GM19023 (cell line): Measurements from ENCODE around the gene LAMC2.

Source experiments
- ATAC-seq: cut with Tn5 transposase; IDR thresholded peaks from one replicate; pipeline ENCODE4 v1.9.1; 2021; ENCODE audit warnings: mild to moderate bottlenecking, moderate library complexity; ENCODE audit not compliant: unreplicated experiment

Gene LAMC2

DNA sequence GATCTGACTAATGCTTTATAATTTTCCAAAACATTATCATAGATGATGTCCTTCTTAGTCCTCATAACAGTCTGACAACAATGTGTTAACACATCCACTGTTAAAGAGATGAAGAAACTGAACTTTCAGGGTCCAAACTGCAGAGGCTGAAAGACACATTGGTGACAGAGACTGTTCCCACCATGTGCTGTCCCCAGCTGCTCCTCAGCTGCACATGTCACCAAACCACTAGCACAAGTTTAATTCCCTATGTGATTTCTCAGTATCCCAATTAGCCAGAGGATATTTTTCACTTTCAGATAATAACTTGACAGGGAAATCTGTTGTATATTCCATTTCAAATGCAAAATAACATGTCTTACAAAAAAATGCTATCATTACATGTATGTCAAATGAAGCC lies 24.6 kb downstream of the LAMC2 start:
- ATAC-seq, result no peak

DNA sequence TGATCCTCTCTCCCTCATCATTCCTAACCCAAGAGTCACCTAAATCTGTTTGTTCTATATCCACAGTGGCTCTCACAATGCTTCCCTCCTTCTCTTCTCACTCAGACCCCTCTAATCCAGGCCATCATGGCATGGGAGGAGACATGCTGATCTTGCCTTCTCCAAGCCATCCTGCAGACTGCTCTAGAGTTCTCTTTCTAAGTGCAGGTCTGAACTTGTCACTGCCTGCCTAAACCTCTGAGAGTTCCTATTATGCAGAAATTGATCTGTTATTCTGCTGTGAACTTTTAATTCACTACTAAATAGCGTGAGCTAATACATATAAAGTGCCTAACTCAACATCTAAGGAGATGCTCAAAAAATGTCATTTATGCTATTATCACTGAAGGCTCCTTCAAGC lies 26.8 kb downstream of the LAMC2 start:
- ATAC-seq, result no peak

DNA sequence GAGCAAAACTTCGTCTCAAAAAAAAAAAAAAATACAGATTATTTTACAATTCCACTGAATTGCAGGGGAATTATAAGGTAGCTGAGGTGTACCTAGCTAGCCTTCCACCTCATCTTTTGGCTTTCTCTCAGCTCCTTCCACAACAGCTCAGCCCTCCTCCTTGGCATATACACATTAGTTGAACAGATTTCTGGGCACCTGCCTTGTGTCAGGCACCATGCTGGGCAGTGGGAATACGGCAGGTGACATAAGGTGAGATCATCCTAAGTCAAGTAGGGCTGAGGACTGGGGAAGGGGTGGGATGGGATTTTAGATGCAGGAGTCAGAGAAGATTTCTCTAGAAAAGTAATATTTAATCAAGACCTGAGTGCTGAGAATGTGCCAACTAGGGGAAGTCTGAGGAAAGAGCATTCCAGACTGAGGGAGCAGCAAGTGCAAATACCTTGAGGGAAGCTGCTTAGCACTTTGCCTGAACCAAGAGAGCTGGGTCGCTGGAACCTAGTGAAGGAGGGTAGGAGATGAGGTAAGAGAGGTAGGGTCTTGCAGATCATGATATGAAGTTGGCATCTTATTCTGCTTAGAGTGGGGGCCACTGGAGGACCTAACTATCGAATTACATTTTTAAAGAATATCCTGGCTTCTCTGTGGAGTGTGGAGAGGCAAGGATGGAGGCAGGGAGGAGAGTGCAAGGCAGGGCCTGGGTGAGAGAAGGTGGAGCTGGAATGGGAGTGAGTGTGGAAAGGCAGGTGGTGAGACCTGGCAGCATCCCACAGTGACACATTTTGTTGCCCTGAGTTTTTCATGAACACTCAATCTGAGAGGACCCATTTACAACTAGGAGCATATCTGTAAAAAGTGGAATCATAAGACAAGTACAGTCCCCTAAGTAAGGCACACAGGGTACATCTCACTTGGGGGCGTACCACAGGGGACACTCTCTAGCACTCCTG lies 28.2 kb downstream of the LAMC2 start:
- no peak for ATAC-seq

DNA sequence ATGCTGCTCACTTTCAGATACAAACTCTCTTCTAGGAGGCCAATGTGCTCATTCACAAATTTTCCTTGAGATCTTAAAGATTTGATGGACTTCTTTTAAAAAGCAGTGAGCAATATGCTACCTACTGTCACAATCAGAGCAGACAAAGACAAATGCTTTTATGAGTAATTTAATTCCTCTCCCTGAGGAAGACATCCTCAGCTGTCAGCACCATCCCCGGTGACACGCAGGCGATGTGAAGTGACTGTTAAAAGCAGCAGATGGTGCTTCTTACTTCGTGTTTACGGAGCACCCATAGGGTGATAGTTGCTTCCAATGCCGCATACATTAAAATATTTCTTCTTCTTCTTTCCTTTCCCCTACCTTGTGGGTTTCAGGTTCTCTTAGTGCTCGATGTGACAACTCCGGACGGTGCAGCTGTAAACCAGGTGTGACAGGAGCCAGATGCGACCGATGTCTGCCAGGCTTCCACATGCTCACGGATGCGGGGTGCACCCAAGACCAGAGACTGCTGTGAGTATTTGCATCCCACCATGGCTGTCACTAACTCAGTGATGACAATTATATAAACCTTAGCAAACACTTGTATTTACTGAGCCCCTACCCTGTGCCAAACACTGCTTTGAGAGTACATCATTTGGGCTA lies 29.1 kb downstream of the LAMC2 start:
- ATAC-seq, result no peak

DNA sequence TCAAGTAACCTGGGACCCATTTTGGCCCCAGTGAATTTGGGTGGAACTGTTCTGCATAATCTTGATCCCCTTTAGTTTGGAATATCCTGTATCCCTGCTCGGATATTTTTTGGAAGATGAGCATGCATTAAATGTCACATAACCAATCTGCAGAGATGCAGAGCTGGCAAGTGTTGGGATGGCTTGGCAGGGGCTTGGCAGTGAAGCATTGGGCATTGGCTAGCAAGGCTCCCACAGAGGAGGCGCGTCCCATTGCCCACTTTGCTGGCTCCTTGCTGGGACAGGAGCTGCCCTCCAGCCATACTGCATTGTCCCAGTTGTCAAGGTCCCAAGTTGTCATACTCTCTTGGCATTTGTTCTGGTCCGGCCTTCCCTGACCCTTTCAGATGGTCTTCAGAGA lies 29.9 kb downstream of the LAMC2 start:
- ATAC-seq, result no peak

DNA sequence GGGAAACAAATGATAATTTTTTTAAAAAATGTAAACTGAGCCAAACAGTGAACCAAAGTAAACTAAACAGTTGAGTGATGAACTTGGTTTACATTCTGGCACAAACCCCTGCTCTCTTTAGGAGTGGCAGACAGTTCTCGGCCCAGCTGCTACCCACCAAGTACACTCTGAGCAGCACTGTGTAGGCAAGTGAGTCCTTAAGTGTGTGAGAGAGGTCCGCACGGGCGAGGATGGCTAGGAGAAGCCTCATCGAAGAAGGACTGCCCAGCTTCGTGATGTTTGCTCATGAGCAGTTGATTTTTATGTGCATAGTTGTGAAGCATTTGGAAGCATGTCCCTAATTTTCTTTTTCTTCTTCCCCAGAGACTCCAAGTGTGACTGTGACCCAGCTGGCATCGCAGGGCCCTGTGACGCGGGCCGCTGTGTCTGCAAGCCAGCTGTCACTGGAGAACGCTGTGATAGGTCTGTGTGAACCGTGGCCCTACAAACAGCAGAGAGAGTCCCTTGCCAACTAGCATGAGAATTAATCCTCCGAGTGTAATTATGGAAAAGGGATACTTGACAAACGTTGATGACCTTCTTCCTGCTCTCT lies 32.1 kb downstream of the LAMC2 start:
- no peak for ATAC-seq

DNA sequence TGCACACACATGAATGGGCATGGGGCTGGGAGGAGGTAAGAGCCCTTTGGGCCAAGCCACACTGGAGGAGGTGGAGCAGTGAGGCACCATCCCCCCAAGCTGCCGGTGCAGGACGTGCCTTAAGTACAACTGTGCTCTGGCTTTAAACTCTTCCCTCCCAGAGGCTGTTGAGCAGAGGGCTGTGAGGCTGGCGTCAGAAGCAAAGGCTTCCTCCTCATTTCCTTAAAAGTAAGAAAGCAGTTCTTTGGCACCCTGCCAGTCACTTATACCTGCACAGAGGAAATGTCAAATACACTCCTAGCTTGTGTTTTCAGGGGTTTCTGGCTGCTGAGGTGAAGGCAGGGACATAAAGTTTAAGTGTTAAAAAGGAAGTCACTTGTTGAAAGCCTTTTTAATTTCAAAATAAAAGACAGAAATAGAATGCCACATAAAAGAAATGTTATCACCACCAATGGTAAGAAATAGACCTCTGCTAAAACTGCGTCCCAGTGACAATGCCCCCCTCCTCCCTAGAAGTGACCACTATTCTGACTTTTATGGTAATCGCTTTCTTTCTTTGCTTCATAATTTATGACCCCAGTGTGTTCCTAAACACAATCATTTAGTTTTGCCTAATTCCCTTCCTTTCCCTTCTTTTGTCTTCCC lies 33.0 kb downstream of the LAMC2 start:
- no peak for ATAC-seq

DNA sequence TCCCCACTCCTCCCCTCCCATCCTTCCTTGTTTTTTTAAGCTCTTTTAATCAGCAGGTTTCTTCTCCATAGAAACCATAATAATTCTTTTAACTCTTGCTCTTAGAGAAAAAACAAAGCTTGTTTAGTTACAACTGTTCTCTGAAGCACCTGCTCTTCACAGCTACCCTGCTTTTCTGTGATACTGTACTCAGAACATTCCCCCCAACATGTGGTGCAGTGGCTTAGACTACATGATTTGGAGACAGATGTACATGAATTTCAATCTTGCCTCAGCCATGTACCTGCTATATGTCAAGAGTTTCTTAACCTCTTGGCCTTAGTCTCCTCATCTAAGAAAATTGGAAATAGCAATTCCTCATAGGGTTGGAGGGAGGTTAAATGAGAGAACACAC lies 33.5 kb downstream of the LAMC2 start:
- ATAC-seq, result no peak

DNA sequence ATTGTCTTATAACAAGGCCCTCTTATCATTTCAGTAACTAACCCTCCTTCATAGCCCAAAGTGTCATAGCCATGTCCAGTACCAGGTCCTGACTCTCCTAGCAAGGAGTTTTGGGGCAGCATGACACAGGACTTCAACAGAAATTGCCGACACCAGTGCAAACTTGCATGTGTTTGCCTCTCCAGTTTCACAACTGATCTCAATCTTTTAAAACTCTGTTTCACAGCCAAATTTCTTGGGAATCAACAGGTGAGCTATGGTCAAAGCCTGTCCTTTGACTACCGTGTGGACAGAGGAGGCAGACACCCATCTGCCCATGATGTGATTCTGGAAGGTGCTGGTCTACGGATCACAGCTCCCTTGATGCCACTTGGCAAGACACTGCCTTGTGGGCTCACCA lies 36.8 kb downstream of the LAMC2 start:
- ATAC-seq, result no peak

DNA sequence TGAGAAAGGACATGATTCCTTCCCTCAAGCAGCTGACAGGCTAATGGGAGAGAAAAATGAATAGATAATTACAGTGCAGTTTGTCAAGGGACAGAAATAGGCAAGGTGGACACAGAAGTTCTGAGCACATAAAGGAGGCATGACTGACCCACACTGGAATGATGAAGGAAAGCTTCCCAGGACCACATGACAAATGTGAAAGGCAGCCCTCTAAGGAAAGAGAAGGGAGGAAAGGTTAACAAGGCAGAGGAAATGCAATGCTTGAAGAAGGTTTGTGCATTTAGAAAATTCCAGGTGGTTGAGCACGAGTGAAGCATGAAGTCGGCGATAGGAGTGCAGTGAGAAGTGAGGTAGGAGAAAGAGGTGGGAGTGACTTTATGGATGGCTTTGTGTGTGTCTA lies 37.4 kb downstream of the LAMC2 start:
- no peak for ATAC-seq

DNA sequence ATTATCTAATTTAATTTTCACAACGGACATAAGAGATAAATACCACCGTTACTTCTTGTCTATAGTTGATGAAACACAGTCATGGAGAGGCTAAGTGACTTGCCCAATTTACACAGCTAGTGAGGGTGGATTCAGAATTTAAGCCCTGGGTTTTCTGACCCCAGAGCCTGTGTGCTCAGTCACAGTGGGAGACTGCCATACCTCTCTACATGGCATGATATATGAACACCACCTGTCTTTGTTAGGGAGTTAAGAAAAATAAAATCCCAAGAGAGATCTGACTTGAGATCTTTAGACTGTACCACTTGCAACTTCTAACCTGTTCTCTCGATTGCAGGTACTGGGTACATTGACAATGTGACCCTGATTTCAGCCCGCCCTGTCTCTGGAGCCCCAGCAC lies 40.3 kb downstream of the LAMC2 start:
- no peak for ATAC-seq

DNA sequence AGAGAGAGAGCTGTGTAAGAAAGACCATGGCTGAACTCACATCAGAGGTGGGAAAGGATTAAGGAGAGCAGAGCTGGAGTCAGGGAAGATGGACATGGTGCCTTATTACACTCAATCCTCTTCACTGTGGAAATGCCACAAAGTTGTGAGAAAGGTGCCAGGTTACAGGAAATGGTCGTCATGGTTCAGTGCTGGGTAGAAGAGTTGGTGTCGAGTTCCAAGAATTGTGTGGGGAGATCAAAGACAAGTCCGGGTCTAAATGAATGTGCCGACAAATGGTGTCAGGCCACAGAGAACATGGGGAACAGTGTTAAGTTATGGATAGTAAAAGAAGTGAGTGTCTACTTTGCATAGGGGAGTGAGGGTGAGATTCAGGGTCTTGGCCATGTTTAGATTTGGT lies 40.9 kb downstream of the LAMC2 start:
- ATAC-seq, result no peak

DNA sequence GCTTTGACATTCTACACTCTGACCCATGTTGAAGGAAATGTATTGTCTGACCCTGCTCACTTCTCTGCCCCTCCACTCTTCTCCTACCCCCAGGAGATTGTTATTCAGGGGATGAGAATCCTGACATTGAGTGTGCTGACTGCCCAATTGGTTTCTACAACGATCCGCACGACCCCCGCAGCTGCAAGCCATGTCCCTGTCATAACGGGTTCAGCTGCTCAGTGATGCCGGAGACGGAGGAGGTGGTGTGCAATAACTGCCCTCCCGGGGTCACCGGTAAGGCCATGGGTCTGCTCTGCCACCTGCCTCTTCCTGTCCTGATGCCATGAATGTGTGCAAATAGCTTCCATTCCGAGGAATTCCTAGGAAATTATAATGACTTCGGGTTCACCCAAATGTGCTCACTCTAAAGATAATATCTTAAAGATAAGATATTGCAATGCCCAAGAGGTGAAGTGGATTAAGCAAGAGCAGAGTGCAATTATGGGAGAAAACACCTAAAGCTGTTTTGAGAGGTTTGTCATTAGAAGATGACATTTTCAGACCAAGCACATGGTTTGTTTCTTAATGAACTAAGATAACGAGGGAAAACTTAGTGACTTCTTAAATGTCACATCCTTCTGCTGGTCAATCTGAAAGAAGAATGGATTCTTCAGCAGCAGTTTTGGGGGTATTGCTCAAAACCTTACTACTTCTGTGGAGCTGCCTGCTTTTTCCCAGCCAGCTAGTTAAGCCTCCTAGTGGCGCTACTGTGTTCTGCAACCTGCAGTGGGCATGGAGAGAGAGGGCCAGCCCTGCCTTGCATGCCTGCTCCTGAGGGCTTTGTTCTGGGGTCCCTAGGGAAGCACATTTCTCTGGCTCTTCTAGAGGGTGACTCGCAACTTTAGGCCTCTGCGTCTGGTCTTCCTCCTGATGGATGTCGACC lies 41.6 kb downstream of the LAMC2 start:
- ATAC-seq, result peak; percentile 74

DNA sequence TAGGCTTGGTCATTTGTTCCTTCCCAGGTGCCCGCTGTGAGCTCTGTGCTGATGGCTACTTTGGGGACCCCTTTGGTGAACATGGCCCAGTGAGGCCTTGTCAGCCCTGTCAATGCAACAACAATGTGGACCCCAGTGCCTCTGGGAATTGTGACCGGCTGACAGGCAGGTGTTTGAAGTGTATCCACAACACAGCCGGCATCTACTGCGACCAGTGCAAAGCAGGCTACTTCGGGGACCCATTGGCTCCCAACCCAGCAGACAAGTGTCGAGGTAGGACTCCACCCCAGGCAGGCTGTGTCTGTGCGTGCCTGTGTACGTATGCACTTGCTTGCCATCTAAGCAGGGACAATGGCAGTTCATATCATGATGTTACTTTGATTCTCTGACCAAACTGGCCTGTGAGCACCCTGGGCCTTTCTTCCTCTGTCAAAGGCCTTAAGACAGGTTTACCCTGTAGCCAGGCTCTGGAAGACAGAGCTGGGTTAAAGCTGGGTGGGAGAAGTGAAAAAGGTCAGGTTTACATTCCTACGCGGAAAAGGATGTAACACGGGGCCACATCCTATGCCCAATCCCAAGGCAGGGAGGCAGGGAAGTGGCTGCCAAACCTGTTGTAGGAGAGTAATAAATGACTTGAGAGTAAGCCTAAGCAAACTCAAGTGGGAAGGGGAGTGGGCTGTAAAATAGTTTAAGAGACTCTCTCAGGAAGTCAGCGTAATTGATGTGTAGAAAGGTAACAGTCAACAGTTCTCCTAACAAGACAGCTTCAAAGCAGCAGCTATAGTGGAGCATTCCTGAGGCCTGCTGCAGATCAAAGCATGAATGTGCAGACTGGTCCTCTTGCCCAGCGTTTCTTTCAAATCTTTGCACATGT lies 42.5 kb downstream of the LAMC2 start:
- ATAC-seq, result peak; percentile 5

DNA sequence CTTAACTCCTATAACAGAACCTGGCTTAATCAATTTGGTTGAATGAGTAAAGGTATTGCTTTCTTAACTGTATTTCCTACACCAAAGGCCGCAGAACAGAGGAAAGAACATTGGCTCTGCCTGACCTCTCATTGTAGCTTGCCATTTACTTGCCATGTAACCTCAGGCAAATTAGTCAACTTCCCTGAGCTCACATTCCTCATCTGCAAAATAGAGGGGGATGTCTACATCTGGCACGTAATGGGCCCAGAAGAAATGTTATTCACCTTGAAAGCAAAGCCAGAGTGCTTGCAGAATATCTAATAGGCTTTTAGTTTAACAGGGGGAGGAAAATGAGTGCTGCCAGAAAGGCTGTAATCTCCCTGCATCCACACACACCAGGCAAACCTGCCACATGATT lies 44.3 kb downstream of the LAMC2 start:
- ATAC-seq, result no peak

DNA sequence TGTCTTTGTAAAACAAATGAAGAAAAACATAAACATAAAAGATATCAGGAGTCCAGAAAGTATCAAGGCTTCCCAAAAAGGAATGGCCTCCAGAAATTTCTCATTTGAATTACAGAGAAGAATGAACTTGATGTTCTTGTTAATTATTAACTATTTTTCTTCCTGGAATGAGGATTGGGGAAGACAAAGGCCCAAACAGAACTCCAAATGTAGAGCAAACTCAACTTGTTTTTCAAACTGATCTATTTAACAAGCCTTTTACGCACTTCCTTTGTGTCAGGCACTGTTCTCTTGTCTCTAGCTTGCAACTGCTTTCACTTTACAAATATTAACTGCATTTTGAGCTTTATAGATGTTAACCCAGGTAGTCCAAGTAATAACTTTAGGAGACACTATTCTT lies 45.5 kb downstream of the LAMC2 start:
- no peak for ATAC-seq

DNA sequence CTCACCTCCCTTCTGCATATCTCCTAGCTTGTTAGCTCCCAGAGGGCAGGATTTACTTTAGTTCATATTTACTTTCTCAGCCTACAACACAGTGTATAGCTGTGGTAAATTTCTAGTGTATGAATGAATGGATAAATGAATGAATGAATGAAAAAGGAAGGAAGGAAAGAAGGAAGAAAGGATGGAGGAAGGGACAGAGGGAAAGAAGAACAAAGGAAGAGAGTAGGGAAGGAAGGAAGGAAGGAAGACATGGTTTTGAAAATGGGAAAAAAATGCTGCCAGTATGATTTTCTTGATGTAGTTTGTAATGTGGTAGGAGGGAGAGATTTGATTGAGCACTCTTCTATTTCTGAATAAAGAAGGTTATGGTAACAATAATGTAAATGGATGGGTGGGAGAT lies 47.0 kb downstream of the LAMC2 start:
- no peak for ATAC-seq

DNA sequence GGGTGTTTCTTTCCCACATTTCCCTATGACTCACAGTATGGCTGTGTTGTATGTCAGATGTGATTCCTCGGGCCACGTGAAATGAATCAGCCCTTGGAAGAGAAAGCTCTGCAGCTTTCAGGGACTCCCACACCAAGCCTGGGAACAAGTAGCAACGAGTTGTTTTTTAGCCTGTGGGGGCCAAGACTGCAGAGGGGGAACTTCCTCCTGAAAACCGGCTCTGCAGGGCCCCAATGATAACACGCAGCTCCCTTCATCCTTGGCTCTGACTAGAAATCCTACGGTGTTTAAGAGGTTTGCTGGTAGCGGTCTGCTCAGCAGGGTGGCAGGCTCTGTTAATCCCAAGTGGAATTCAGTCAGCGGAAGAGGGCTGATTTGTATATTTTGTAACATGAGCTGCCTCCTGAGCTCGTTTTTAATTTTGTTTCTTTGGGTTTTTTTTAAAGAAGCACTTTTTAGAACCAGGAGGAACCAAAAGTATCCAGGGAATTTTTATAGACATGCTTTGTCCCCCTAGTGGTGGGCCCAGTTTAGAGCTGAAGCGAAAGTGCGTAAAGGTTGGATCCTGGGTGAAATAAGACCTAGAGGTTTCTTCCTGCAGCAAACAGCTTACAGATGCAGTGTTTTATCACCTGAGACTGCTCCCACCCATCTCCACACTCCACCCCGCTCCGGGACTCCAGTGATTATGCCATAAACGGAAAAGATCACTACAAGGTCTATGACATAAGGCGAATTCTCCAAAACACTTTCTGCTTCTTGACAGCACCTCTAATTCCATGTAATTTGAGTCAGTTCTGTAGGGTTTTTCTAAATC lies 48.8 kb downstream of the LAMC2 start:
- ATAC-seq, result no peak

DNA sequence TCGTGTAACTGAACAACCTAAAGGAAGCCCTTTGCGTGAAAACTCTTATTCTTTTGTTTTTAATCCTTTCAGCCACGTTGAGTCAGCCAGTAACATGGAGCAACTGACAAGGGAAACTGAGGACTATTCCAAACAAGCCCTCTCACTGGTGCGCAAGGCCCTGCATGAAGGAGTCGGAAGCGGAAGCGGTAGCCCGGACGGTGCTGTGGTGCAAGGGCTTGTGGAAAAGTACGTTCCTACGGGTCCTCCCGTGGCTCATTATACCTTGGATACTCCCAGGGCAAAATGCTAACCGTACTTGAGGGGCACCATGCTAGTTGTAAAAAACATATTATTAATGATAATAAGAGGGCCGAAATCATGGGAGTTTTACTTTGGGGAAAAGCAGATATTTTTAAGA lies 49.4 kb downstream of the LAMC2 start:
- no peak for ATAC-seq
